NCI-H146 treated with DMSO at 0.1 percent for 48 hours (cell line): Measurements from ENCODE around the gene ITPK1.
"Not testable (repeated sequence)": the region's sequence is repeated elsewhere in the genome, so short reads cannot be mapped to it uniquely, and the experiment has no call there.

ENCODE experiments used
- DNase-seq: peaks from one replicate; lab custom pipeline; 2025; ENCODE audit not compliant: unreplicated experiment; lab: John Stamatoyannopoulos, UW

Gene ITPK1

DNA sequence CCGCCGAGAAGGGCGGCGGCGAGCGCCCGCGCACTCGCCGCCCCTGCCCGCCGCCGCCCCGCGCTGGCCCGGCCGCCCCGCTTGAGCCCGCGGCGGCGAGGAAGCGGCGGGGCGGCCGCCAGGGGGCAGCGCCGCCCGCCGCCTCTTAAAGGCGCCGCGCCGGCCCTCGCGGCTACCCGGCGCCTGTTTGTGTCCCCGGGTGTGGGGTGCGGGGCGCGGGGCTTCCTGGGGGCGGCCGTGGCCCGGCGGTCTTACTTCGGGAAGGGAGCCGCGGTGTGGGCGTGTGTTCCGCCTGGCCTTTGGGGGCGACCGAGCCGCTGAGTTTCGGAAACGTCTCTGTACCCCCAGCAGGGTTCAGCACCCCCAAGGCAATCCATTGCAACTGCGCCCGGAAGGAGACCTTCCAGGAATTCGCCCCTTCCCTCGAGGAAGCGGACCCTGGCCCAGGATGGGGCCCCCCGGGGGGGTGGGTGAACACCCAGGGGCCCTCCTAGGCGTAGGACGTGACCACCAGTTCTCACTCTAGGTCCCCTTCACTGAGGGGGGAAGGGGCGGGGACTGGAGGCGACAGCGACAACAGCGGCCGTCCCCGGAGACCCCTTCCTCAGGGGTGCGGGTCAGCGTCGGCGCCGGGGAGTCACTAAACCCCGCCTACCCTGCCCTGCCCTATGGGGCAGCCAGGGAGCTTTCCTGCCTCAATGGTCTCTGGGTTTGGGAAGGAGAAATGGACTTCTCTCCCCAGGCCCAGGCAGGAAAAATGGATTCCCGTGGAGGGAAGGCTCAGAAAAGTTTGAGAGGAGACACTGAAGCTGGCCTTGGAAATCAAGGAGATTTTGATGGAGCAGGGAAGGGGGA lies at the start of gene ITPK1:
Gene ITPK1 (minus strand): TSS at position 105 of the 855 bp plus-strand sequence. CDS start 762 bp downstream, outside the sequence.
- no peak for DNase-seq

DNA sequence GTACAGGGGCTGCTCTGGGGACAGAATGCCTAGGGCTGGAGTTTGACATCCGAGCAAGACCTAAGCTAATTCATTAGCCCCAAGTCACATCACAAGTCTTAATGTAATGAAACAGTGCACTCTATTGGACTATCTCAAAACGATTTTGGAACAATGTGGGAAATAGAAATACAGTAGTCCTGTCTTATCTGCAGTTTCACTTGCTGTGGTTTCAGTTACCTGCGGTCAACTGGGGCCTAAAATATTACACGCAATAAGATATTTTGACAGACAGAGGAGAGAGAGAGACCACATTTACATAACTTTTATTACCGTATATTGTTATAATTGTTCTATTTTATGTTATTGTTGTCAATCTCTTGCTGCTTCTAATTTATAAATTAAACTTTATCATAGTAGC lies 47.8 kb upstream of the ITPK1 start:
- no peak for DNase-seq

GRCh38 chr14:93161411-93161940 lies 45.8 kb upstream of the ITPK1 start:
- DNase-seq: no peak

- DNase-seq: no peak
Measured at GRCh38 chr14:93160353-93160801, 44.7 kb upstream of the ITPK1 start.

DNA sequence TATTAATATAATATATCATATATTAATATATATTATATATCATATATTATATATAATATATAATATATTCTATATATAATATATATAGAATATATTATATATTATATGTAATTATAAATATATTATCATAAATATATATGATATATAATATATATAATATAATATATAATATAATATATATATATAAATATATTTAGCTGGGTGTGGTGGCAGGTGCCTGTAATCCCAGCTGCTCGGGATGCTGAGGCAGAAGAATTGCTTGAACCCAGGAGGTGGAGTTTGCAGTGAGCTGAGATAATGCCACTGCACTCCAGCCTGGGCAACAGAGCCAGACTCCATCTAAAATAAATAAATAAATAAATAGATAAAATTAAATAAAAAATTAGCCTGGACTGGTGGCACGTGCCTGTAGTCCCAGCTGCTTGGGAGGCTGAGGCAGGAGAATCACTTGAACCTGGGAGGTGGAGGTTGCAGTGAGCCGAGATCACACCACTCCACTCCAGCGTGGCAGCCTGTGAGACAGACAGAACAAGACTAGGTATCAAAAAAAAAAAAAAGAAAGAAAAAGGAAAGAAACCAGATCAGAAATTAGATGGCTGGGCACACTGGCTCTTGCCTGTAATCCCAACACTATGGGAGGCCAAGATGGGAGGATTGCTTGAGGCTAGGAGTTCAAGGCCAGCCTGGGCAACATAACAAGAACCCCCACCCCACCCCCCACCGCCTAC lies 44.1 kb upstream of the ITPK1 start:
- not testable (repeated sequence) for DNase-seq

- DNase-seq: not testable (repeated sequence)
Measured at GRCh38 chr14:93158349-93158748, 42.6 kb upstream of the ITPK1 start.

- DNase-seq: no peak
Measured at GRCh38 chr14:93156693-93157369, 41.1 kb upstream of the ITPK1 start.

DNA sequence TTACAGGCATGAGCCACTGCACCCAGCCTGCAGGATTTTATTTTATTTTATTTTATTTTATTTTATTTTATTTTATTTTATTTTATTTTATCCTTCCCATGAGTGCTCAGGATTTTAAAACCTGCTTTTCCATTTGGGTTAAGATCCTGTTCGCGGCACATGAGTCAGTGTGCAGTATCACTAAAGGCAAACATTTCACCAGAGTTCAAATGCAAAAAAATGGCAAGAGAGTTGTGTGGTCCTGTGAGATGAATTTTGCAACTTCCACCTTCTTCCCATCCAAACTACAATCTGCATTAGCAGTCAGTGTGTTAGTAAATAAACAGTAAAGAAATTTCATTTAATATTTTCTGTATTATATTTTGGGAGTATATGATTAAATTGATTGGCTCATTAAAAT lies 39.9 kb upstream of the ITPK1 start:
- DNase-seq: no peak

- no peak for DNase-seq
Measured at GRCh38 chr14:93153121-93153520, 37.4 kb upstream of the ITPK1 start.

GRCh38 chr14:93150227-93151208 lies 34.8 kb upstream of the ITPK1 start:
- no peak for DNase-seq

DNA sequence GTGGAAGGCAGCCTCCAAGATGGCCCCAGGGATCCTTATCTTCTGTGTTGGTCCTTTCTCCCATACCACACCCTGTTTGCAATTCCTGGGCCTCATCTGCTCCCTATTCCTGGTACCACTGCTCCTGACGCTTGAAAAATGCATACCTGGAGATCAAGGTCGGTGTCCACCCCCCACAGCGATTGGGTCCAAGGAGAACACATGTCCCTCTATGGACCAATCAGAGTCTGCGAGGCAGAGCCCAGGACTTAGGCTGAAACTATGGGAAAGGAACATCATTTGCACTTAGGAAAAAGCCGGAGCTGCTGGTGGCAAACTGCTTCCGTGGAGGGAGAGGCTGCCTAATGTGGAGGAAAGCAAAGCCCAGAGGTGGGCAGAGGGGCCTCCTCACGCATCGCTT lies 33.3 kb upstream of the ITPK1 start:
- no peak for DNase-seq

- no peak for DNase-seq
Measured at GRCh38 chr14:93146119-93146518, 30.4 kb upstream of the ITPK1 start.

DNA sequence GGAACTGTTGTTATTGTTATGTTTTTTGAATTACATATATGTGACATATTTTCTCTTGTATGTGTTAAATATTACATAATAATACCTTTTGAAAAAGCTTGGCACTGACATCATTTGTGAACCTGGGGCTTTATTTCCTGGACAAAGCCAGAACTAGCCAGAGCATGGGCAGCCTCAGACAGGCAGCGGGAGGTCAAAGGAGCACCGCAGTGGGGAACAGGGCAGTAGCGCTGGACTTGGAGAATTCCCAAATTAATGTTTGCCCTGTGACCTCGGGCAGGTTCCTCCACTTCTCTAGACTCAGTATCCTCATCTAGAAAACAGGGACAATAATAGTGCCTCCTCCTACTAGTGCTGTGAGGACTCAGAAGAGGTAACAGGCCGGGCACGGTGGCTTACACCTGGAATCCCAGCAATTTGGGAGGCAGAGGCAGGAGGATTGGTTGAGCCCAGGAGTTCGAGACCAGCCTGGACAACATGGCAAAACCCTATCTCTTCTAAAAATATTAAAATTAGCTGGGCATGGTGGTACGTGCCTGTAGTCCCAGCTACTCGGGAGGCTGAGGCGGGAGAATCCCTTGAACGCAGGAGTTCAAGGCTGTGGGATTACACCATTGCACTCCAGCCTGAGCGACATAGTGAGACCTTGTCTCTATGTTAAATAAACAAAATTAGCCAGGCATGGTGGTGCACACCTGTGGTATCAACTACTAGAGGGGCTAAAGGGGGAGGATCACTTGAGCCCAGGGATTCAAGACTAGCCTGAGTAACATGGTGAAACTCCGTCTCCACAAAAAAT lies 27.3 kb upstream of the ITPK1 start:
- DNase-seq: no peak

GRCh38 chr14:93137864-93138263 lies 22.1 kb upstream of the ITPK1 start:
- DNase-seq: peak; percentile 15

GRCh38 chr14:93136508-93136907 lies 20.8 kb upstream of the ITPK1 start:
- DNase-seq: not testable (repeated sequence)

GRCh38 chr14:93136009-93136408 lies 20.3 kb upstream of the ITPK1 start:
- no peak for DNase-seq

GRCh38 chr14:93135399-93135798 lies 19.7 kb upstream of the ITPK1 start:
- no peak for DNase-seq

DNA sequence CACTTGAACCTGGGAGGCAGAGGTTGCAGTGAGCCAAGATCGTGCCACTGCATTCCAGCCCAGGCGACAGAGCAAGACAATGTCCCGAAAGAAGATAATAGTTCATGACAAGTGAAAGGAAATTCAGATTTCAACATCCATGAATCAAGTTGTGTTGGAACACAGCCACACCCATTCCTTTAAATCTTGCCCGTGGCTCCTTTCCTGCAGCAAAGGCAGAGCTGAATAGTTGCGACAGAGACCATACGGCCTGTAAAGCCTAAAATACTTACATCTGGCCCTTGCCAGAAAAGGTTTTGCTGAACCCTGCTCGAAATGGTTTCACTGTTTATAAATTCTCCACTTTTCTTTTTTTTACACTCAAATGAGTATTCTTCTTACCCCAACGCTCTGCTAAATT lies 17.7 kb upstream of the ITPK1 start:
- no peak for DNase-seq

DNA sequence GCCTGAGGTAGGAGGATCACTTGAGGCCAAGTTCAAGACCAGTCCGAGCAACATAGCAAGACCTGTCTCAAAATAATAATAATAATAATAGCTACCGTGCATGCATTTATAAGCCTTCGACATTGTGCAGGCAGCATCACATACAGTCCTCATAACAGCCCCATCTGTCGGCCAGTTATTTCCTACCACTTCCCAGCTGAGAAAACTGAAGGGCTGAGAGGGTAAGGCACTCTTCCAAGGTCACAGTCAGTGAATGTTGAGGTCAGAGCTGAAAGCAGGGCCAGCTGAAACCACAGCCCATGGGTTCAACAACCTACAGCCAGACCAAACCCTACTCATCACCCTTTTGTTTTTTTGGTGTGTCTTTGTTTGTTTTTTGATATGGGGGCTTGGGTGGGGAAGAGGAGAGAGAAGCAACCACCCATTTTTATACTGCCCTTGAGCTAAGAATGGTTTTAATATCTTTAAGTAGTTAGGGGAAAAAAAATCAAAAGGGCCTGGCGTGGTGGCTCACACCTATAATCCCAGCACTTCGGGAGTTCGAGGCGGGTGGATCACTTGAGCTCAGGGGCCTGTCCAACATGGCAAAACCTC lies 16.8 kb upstream of the ITPK1 start:
- DNase-seq: no peak
